Hepatocyte (in vitro differentiated cells): ENCODE results near the gene C20orf144. TPM values are rescaled to one million over a fixed set of nuclear protein-coding genes. Genes with fewer than 3 reads are reported as not detected.
A peak's percentile ranks its signal among the peaks of the same experiment; 100 is the strongest.

Source experiments
- DNase-seq: peaks from one replicate; pipeline ENCODE4 v3.0.0-alpha.2; 2016; ENCODE audit warnings: low spot score
- H2AFZ ChIP-seq: fragments of 200-600 bp; sonication (generic); 2 replicates; pipeline ENCODE4 v1.6.0; 2016; ENCODE audit warnings: antibody characterized with exemption, mild to moderate bottlenecking
- H3K27ac ChIP-seq: fragments of 200-600 bp; sonication (generic); 2 replicates; pipeline ENCODE4 v1.5.1; 2016; ENCODE audit warnings: mild to moderate bottlenecking
- H3K27me3 ChIP-seq: fragments of 200-600 bp; sonication (generic); 2 replicates; pipeline ENCODE4 v1.6.1; 2016
- H3K36me3 ChIP-seq: fragments of 200-600 bp; sonication (generic); replicated peaks from 2 replicates; pipeline ENCODE4 v1.5.1; 2016; ENCODE audit warnings: low read depth; ENCODE audit not compliant: insufficient read depth
- H3K4me1 ChIP-seq: fragments of 200-600 bp; sonication (generic); 2 replicates; pipeline ENCODE4 v1.5.1; 2016; ENCODE audit warnings: mild to moderate bottlenecking, moderate library complexity; ENCODE audit not compliant: insufficient read depth
- H3K4me2 ChIP-seq: fragments of 200-600 bp; sonication (generic); 2 replicates; pipeline ENCODE4 v1.6.0; 2016
- H3K4me3 ChIP-seq: fragments of 200-600 bp; sonication (generic); 2 replicates; pipeline ENCODE4 v1.5.1; 2016; ENCODE audit warnings: mild to moderate bottlenecking
- H3K79me2 ChIP-seq: fragments of 200-600 bp; sonication (generic); 2 replicates; pipeline ENCODE4 v1.6.0; 2017; ENCODE audit warnings: mild to moderate bottlenecking
- H3K9me2 ChIP-seq: fragments of 200-600 bp; sonication (generic); replicated peaks from 2 replicates; pipeline ENCODE4 v1.6.0; 2017; ENCODE audit warnings: mild to moderate bottlenecking; ENCODE audit not compliant: insufficient read depth
- H3K9me3 ChIP-seq: fragments of 200-600 bp; sonication (generic); 2 replicates; pipeline ENCODE4 v1.5.1; 2016; ENCODE audit warnings: low read depth, mild to moderate bottlenecking
- H4K20me1 ChIP-seq: fragments of 200-600 bp; sonication (generic); 2 replicates; pipeline ENCODE4 v1.6.0; 2016; ENCODE audit warnings: mild to moderate bottlenecking; ENCODE audit not compliant: insufficient read depth, poor library complexity, severe bottlenecking
- CTCF ChIP-seq: fragments of 200-600 bp; sonication (generic); IDR thresholded peaks from 2 replicates; pipeline ENCODE4 v1.5.1; 2016; ENCODE audit warnings: antibody characterized with exemption, mild to moderate bottlenecking; ENCODE audit not compliant: poor library complexity
- EZH2 ChIP-seq: fragments of 200-600 bp; sonication (generic); IDR thresholded peaks from 2 replicates; pipeline ENCODE4 v1.6.1; 2016; ENCODE audit warnings: antibody characterized with exemption, mild to moderate bottlenecking, borderline replicate concordance
- EZH2phosphoT487 ChIP-seq: fragments of 200-600 bp; sonication (generic); IDR thresholded peaks from one replicate; pipeline ENCODE4 v1.6.1; 2018; ENCODE audit warnings: antibody characterized with exemption, mild to moderate bottlenecking, low read depth, moderate library complexity; ENCODE audit not compliant: unreplicated experiment, severe bottlenecking
- WGBS: methylation state at CpG from one replicate; pipeline ENCODE4 v1.1.6; 2016; ENCODE audit warnings: low lambda C conversion rate; ENCODE audit errors: missing lambda C conversion rate; 5-methylcytosine and 5-hydroxymethylcytosine counted together
- polyA plus RNA-seq: library from polyadenylated mRNA; unstranded; fragments of >200 nt; fragmentation: Nextera tagmentation; extraction: Ambion mirVana; gene quantifications from 2 replicates; pipeline ENCODE4 v1.2.1, GENCODE V29; 2016
- total RNA-seq: library from RNA; depleted of rRNA; stranded (reverse); fragments of >200 nt; gene quantifications from 2 replicates; pipeline ENCODE4 v1.2.3, GENCODE V29; 2014

Gene C20orf144
- total and polyA plus RNA-seq, 2 experiments from 2014 or later, result 0.30 to 0.46 TPM

GRCh38 chr20:33653900-33654596 lies 8.1 kb upstream of the C20orf144 start:
- Histone ChIP-seq H3K27me3 (no peaks in the 10 kb centered on the region), H3K9me3 (no peaks in the 10 kb centered on the region), H3K79me2 (no peaks in the 10 kb centered on the region), H3K36me3 (no peaks in the 10 kb centered on the region), H3K9me2 (no peaks in the 10 kb centered on the region), H4K20me1 (no peaks in the 10 kb centered on the region), H3K4me2 (peak overlapping the region; percentile 57), H3K4me3 (no peak overlapping the region), H3K4me1 (peaks cover 26% of the 10 kb centered on the region), H3K27ac (peak overlapping the region; percentile 93), H2AFZ (no peak overlapping the region)
- TF ChIP-seq EZH2phosphoT487 (no peak), EZH2 (no peak), CTCF (no peak)
- WGBS, result 82% methylated on average over 11 of the region's 11 CpGs
- DNase-seq, result peak; percentile 96

DNA sequence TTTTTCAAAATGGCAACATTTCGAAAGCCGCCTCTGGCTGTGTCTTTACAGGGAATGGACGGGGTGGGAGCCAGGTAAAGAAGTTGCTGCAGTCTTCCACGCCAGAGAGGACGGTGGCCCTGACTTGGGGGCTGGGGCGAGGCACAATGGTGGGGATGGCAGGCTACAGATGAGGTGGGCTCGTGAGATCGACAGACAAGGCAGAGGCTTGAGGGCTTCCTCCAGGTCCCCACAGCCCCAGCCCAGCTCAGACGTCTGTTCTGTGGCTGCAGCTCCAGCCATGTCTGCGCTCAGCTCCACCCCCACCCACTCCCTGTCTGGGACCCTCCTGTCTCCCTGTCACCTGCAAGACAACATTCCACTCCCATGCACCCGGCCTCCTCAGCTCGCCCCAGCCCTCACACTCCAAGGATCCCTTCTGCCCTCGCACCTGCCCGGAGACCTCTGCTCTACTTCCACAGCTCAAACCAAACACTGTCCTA lies 7.4 kb upstream of the C20orf144 start:
- TF ChIP-seq EZH2phosphoT487 (no peak), EZH2 (no peak), CTCF (no peak)
- Histone ChIP-seq H3K27ac (peak overlapping the region; percentile 93), H3K4me3 (no peak overlapping the region), H3K36me3 (no peaks in the 10 kb centered on the region), H3K4me2 (peak overlapping the region; percentile 46), H3K79me2 (no peaks in the 10 kb centered on the region), H4K20me1 (no peaks in the 10 kb centered on the region), H2AFZ (no peak overlapping the region), H3K27me3 (no peaks in the 10 kb centered on the region), H3K9me3 (no peaks in the 10 kb centered on the region), H3K9me2 (no peaks in the 10 kb centered on the region), H3K4me1 (peaks cover 26% of the 10 kb centered on the region)
- WGBS, result 71% methylated on average over 14 of the region's 14 CpGs
- DNase-seq, result peak; percentile 60

DNA sequence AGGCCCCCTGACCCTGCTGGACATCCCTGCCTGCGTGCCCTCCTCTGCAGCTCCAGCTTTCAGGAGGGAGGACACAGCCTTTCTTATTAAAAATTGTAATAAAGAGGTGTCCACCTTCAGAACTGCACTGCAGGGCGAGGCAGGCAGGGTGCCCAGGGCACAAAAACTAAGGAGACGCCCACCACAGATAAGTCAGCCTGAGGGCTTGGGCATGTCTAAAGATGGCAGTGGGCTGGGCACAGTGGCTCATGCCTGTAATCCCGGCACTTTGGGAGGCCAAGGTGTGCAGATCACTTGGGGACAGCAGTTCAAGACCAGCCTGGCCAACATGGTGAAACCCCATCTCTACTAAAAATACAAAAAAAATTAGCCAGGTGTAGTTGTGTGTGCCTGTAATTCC lies 7.0 kb upstream of the C20orf144 start:
- Histone ChIP-seq H3K4me3 (no peak overlapping the region), H3K27me3 (no peaks in the 10 kb centered on the region), H4K20me1 (no peaks in the 10 kb centered on the region), H3K4me2 (peak overlapping the region; percentile 46), H3K4me1 (peaks cover 26% of the 10 kb centered on the region), H3K9me3 (no peaks in the 10 kb centered on the region), H3K79me2 (no peaks in the 10 kb centered on the region), H3K9me2 (no peaks in the 10 kb centered on the region), H3K27ac (peak overlapping the region; percentile 93), H2AFZ (no peak overlapping the region), H3K36me3 (no peaks in the 10 kb centered on the region)
- TF ChIP-seq EZH2phosphoT487 (no peak), EZH2 (no peak), CTCF (no peak)
- no peak for DNase-seq
- WGBS, result 81% methylated on average over 4 of the region's 4 CpGs
